Activated T-cell treated with anti-CD3 and anti-CD28 coated beads for 48 hours (primary cell): ENCODE measurements around the gene CACNA2D4.
"Not testable (repeated sequence)": the region's sequence is repeated elsewhere in the genome, so short reads cannot be mapped to it uniquely, and the experiment has no call there.

Source experiments
- DNase-seq: peaks from one replicate; pipeline ENCODE4 v3.0.0-alpha.2; 2020; ENCODE audit warnings: low read depth

Gene CACNA2D4, protein sequence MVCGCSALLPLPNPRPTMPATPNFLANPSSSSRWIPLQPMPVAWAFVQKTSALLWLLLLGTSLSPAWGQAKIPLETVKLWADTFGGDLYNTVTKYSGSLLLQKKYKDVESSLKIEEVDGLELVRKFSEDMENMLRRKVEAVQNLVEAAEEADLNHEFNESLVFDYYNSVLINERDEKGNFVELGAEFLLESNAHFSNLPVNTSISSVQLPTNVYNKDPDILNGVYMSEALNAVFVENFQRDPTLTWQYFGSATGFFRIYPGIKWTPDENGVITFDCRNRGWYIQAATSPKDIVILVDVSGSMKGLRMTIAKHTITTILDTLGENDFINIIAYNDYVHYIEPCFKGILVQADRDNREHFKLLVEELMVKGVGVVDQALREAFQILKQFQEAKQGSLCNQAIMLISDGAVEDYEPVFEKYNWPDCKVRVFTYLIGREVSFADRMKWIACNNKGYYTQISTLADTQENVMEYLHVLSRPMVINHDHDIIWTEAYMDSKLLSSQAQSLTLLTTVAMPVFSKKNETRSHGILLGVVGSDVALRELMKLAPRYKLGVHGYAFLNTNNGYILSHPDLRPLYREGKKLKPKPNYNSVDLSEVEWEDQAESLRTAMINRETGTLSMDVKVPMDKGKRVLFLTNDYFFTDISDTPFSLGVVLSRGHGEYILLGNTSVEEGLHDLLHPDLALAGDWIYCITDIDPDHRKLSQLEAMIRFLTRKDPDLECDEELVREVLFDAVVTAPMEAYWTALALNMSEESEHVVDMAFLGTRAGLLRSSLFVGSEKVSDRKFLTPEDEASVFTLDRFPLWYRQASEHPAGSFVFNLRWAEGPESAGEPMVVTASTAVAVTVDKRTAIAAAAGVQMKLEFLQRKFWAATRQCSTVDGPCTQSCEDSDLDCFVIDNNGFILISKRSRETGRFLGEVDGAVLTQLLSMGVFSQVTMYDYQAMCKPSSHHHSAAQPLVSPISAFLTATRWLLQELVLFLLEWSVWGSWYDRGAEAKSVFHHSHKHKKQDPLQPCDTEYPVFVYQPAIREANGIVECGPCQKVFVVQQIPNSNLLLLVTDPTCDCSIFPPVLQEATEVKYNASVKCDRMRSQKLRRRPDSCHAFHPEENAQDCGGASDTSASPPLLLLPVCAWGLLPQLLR

DNA sequence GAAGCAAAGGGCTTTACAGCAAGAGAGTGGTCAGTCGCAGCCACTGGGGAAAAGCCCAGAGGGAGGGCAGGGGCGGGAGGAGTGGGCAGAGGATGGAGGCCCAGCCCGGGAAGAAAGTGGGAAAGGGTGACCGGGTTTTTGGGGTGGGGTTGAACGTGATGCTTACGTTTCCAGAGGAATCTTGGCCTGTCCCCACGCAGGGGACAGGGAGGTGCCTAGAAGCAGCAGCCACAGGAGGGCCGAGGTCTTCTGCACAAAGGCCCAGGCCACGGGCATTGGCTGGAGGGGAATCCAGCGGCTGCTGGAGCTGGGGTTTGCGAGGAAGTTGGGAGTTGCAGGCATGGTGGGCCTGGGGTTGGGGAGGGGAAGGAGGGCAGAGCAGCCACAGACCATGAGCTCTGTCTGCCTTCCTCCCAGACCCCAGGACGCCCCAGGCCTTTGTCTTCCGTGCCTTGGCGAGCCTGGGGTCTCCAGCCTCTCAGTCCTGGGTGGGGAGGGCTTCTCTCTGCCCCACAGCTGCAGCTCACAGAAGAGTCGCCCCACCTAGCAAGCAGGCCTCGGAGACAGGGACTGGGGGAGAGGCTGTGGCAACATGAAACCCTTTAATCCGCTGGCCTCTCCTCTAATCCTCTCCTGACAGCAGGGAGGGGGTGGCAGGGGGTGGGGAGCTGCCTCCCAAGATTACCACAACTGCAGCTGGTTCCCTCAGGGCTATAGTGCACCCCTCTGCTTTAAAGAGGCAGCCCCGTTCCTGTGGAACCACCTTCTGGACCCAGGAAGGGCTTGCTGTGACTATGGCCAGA is at the start of gene CACNA2D4:
CACNA2D4 (minus strand) TSS at position 572 of the 803 bp plus-strand sequence; CDS start at position 393, 179 bp downstream.
- DNase-seq = no peak

DNA sequence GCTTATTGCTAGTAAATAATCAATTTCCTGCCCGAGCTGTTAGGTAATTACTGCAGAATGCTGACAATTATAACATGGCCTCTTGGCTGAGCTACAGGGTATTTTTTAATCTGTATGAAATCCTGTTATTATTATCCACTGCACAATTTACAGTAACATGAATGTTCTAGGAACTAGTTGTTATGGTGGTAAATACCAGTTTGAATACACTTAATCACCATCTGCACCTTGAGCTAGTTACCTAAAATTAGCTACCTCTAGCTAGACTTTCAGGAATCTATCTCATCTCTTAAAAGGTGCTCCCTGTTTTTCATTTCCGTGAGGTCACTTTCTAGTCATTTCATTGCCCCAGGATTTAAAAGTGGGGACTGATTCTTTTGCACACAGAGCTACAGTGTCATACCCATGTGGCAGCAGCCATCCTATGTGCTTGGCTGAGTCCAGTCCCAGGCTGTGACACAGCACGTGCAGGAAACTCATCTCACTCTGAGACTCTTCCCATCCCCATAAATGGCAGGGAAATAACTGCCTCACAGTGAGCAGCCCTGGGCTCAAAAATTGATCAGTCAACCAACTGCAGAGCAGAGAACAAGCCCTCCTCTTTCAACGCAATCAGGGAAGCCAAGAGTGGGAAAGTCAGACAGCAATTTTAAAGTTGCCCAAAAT is 48.2 kb upstream of the CACNA2D4 start:
- DNase-seq = no peak

DNA sequence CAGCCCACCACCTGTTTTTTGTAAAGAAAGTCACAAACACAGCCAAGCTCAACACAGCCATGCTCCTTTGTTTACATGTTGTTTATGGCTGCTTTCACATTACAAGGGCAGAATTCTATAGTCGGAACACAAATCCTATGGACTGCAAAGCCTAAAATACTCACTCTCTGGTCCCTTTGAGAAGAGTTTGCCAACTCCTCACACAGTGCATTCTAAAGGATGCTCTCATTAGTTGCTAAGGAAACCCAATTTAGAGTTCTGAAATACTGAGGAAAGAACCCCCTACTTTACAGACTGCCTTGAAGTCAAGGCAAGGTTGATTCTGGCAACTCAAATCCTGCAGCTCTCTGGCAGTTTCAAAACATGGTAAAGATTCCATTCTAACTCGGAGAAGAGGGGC is 47.5 kb upstream of the CACNA2D4 start:
- DNase-seq = no peak

DNA sequence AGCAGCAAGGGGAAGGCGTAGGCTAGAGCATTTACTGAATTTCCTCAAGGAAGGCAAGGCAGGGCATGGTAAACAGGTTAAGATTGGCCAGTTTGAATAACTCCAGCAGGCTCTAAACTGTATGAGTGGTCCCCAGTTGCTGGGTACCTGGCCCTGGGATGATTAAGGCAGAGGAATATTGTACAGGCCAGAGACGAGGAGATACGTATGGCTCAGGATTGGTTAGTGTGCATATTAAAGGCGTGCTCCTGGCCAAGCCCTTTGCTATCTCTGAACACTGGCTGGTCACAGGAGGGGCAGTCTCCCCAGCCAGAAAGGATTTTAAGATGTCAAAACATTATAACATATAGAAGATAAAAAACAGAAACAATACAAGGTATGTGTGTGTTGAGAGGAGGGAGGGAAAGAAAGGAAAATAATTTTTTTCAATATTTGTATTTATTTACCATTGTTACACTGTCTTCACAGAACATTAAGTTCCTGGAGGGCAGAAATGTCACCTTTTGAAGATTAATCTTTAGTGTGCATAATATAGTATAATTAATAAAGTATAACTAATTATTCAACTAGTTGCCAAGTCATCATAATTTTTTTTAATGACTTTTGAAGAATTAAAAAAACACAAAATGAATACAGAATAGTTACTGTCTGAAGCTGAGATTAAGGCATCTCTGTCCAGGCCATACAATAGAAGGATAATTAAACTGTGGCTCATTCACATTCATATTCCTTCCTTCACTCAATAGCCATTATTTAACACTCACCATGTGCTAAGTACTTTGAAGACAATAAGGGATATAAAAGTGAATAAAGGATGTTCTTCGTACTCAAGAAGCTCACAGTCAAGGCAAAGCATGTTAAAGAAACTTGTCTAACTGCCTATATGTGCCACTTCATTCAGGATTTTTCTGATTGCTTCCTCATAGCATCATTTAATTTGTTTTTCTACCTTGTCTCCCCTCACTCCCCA is 43.9 kb upstream of the CACNA2D4 start:
- no peak for DNase-seq

DNA sequence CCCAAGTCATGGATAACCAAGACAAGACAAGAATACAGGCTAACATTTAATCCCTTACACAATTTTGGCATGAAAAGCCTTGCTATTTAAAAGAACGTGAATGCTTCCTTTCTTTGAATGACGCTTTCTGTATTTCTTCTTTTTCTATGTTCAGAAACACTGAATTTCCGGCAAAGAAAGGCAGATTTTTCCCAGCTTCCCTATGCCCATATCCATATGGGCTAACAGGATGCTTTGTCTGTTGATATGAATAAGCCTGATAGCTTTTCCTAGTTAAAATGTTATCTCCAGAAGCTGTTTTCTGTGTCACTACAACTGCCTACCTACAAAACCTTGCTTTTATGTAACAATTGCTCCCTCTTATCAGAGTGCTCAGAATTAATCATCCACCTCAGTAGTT is 38.3 kb upstream of the CACNA2D4 start:
- no peak for DNase-seq

DNA sequence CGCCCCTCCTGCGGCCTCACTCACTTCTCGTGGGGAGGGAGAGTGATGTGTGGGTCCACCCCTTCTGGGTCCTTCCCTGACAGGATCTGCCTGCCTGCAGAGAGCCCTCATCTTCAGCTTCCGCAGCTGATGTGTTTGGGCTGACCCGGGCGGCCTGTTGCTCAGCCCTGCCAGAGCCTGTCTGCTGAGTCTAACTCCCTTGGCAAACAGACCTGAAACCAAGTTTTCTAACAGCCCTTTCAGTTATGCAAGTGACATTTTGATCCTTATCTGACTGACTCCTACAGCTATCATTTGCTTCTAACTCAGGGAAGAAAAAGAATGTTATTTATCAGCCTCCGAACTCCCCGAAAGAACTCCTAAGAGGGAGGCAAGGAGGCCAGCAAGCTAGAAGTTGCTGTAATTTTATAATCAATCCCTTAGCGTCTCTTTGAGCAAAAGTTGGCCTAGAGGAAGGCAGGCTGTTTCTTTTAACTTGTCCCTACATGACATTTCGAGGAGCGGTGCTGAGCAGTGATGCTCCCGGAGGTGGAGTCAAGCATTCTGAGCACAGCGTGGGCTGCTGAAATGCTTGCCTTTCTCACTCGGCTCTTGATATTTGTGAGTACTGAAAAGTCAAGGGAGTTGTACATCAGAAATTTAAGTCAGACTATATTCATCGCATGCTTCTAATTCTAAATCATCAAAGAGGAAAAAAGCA is 31.5 kb upstream of the CACNA2D4 start:
- no peak for DNase-seq

DNA sequence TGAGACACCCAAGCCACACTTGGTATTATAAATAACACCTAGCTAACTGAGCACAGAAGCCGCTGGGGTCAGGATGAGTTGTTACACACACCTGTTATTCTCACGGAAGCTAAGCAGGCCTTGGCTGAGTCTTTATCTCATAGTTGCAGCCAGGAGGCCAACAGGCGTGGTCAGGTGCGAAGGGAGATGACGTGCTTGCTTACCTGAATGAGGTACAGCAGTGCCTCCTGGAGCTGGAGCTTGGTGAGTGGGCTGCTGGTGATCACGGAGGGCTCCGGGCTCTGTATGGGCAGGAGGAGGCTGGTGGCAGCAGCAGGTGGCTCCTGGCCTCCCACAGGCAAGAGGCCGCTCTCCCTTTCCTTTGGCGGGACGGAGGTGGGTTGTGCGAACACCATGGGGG is 30.4 kb upstream of the CACNA2D4 start:
- no peak for DNase-seq

DNA sequence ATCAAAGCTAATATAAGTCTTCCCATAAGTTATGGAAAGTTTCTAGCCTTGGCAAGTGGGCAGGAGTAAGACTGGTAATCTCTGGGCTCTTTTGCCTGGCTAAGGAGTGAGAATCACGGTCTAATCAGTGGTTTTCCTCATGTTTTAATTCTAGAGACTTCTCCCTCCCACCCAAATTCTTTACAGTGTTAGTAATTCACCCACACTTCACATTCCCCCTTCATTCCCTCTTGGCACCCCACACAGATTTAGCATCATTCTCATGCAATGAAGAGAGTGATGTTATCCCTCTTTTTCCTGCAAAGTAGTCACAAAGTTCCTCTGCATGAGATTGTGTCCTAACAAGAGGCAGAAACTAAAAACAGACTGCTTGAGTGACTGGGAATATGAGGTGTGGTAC is 28.6 kb upstream of the CACNA2D4 start:
- no peak for DNase-seq

DNA sequence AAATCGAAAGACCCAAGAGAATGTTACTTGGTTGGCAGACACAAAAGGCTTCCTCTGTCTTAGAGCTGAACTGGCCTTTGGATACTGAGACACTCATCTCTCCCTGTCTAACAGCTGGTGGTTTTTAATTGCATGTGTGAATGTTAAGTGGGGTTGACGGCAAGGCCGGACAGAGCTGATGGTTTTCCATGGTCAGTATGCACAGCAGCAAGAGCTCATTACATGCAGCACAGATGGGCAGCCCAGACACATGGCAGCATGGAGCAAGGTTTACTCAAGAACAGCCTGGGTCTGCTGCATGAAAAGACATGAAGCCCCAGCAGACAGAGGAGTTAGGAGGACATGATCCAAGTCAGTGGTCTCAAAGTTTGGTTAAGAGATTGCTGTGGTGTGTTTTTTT is 27.8 kb upstream of the CACNA2D4 start:
- DNase-seq = no peak

DNA sequence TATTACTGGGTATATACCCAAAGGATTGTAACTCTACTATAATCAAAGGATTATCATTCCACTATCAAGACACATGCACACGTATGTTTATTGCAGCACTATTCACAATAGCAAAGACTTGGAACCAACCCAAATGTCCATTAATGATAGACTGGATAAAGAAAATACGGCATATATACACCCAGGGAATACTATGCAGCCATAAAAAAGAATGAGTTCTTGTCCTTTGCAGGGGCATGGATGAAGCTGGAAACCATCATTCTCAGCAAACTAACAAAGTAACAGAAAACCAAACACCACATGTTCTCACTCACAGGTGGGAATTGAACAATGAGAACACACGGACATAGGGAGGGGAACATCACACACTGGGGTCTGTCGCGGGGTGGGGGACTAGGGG is 27.1 kb upstream of the CACNA2D4 start:
- DNase-seq = not testable (repeated sequence)

DNA sequence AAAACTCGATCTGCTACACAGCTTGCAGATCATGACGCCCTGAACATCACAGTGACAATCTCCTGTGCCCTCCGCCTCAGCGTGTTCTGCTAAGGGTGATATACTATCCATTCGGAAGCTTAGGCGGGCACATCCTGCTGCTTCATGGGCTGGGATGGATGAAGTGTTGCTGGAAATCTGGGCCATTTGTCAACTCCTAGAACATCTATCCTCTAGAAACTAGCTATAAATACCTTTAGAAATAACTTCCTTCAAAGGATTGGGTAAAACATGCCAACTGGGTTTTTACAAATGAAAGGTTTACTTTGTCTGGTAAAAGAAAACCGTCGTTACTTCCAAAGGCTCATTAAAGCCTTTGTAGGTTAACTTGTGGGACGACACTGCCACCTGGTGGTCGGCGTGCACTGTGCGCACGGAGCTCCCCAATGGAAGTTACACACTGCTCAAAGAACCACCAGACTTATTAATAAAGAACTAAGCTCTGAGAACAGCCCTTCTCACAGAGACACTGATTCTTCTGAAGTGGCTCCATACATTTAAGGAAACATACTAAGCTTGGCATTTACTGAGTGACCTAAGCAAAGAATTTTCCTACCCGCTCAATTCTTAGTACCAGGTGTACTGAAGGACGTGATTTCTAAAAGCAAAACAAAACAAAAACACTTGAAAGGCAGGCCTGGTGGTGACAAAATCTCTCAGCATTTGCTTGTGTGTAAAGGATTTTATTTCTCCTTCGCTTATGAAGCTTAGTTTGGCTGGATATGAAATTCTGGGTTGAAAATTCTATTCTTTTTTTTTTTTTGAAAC is 21.6 kb upstream of the CACNA2D4 start:
- peak; percentile 78 for DNase-seq

DNA sequence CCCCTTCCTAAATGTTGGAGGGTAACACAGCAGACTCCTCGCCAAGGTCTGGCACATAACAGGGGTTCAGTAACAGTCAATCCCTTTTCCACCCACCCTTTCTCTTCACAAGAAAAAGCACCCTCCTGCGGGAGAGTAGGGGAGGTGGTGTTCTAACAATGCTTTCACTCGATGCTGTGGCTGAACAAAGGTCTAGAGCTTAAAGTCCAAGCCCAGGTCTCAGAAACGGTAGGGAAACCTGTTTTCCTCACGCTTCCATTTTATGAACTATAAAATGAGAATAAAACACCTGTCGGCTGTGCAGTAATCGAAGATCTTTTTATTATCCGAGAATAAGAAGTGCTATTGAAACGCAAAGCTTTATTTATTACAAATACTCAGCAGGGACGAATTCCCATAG is 20.9 kb upstream of the CACNA2D4 start:
- no peak for DNase-seq

DNA sequence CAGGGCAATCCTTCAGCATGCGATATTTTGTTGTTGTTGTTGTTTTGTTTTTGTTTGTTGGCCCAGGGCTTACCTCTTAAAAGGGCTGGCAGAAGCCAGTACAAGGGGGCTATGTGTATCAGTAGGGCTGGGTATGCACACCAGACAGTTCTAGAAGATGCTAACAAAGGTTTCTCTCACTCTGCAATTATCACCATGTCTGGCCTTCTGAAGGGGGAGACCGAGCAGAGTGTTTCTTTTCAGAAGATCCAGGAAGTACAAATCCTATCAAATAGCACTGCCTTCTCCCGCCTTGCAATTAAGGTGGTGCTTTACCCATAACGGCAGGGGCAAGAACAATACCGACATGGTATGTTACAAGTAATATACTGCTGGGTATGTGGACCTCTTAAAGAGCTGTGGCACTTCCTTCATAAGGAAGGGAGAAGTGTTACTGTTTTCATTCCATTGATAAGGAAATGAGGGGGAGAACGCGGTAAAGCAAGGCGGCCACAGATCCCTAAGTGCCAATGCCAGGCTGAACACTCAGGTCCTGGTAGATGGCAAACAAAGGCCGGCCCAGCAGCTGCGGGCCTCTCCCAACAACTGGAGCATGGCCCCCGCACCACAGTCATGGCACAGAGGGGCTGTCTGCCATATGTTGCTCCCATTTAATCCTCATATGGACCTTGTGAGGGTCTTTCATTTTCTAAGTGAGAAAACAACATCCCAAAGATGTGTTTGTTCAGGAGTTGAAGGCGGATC is 19.2 kb upstream of the CACNA2D4 start:
- no peak for DNase-seq

DNA sequence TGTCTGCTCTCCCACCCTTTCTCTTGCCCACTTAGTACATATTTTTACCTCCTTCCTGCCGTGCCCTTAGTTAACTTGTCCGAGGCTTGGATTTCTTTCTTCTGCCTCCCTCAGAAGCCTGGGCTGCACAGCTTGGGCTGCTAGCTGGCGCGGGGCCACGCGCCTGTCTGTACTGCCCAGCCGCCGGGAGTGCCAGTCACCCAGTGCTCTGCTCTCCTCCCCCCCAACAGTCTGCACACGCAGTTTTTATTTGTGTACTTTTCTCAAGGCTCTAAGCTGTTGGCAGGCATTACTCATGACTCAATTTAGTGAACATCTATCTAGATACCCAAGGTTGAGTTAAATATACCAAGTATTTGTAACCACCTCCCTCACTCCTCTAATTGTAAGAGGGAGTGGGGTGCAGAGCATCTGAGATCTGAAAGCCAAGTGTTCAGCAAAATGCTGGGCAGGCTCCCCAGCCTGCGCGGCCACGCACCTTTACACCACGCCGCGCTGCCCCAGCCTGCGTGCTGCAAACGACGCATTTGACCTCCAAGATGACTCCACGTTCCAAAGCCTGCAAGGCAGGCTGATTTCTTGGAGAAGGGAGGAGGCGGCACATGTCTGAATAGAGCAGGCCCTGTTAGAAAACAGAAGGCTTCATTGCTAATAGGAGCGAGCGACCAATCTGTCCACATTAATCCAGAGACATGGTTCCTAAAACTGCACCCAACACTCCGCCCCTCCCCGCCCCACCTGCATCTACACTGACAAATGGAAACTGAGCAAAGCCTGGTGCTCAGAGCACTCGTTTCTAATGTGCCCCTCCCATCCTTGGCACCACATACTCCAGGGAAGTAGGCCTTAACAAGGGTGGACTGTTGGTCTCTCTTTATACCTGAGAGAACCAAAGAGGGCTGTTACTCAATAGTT is 18.2 kb upstream of the CACNA2D4 start:
- DNase-seq = no peak

DNA sequence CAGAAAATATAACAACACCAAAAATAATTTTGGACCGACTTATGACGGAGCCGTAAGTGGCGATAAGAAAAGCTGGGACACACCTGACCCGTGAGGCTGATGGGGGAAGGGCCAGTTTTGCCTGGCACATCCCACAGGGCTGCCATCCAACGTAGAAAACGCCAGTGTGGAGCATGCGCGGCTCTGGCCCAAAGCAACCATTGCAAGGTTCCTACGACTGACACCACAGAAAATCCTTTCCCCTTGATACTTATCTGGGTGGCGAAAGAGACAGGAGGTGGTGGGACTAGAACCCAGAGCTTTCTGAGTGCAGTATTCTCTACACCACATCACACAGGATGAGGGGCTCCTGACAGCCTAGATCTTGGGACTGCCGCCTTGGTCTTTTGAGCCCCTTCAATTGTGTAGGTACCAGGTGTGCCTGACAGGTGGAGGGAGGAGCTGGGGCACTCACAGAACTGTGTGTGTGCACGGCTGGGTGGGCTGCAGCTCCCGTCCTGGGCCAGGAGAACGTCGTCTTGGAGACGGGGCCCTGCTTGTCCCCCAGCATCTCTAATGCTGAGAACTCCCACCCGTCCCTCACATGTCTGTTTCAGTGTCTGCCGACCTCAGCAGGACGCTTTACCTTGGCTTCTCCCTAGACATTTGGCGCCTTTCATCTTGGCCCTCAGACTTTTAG is 17.4 kb upstream of the CACNA2D4 start:
- DNase-seq = no peak

DNA sequence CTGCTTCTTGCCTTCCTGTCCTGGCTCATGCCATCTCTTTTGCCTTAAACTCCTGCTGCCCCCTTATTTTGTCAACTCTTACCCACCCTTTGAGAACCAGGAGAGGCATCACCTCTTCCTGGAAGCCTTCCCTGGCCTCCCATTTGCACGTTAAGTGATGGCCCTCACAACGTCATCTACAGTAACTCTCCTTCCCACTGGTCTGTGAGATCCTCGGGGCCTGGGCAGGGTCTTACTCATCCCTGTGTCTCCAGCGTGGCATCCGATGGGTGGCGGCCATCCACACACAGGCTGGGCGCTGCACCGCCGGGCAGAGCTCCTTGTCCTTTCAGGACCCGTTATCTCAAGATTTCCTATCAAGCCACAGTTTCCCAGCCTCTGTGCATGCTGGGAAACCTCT is 16.8 kb upstream of the CACNA2D4 start:
- no peak for DNase-seq
